HG03439 (cell line): ENCODE measurements around the gene HSF5.

ENCODE experiments used
- ATAC-seq: cut with Tn5 transposase; IDR thresholded peaks from one replicate; pipeline ENCODE4 v1.9.1; 2021; ENCODE audit warnings: mild to moderate bottlenecking, moderate library complexity; ENCODE audit not compliant: unreplicated experiment

The HSF5 gene, protein sequence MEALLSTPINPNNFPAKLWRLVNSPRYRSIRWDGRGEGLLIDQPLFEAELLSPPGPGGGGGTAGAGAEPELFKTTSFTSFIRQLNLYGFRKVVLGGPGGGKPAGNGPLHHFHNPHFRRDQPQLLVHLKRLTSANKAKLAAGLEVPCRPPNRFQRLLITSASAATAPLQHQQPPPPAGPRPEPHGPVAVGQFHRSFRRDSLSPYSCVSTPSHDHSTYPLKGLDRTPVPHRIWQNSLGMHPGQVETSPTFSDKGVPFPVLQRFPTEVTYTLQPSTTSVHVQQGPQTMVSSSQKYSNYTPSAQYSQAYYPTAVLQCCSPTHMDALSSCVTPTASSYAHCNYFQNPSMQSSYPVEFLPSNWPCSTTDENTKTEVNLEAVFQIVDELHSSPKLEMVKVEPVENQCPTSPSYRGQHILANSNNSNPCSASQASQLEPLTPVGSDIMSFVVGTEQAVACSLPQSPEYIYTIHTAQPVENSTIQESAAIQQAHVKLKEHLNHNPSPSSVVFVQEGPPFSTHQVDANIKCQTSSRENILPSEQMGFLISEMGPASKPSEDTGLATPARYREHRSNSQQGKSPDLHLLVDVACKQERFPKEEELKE

DNA sequence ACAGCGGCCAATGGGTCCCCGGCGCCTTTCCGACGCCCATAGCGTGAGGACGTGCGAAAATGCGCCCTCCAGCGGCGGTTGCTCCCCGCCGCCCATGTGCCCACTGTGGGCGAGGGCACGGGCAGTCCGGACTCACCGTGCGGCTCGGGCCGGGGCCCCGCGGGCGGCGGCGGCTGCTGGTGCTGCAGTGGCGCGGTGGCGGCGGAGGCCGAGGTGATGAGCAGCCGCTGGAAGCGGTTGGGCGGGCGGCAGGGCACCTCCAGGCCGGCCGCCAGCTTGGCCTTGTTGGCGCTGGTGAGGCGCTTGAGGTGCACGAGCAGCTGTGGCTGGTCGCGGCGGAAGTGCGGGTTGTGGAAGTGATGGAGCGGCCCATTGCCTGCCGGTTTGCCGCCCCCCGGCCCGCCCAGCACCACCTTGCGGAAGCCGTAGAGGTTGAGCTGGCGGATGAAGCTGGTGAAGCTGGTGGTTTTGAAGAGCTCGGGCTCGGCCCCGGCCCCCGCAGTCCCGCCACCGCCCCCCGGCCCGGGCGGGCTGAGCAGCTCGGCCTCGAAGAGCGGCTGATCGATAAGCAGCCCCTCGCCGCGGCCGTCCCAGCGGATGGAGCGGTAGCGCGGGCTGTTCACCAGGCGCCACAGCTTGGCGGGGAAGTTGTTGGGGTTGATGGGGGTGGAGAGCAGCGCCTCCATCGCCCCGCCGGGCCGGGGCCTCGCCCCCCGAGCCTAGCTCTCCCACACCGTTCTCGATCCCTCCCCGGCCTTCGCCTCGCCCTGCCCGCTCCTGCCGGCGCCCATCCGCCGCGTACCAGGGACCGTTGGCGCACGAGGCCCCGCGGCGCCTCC lies at the start of gene HSF5:
TSS of gene HSF5 (minus strand) at position 820 of the 839 bp plus-strand sequence. CDS start at position 686, 134 bp downstream.
- ATAC-seq, result no peak

GRCh38 chr17:58537266-58537665 lies 49.1 kb upstream of the HSF5 start:
- ATAC-seq, result no peak

- ATAC-seq, result no peak
Measured at GRCh38 chr17:58536542-58536941, 48.3 kb upstream of the HSF5 start.

- ATAC-seq, result no peak
Measured at GRCh38 chr17:58535431-58535830, 47.2 kb upstream of the HSF5 start.

DNA sequence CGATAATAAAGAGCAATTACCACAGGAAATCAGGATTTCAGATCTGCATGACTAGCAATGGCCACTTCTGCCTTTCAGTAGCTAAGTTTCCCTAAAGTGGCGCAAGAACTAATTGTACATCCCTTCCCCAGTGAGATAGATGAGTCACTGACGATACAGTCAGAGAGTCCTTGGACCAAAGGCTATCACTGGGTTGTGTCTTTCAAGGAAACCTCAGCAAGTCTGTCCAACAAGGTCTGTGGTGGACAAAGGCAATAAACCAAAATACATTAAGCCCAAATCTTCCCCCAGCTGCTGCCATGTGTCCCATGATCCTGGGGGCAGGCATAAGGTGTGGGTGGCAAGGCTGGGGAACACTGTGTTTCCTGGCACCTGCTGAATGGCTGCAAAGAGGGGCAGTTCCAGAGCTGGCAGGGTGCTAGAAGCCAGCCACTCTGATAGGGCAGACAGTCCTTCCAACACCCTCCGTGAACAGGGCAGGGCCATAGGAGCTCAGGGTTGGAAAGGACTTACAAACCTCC lies 46.8 kb upstream of the HSF5 start:
- no peak for ATAC-seq

- ATAC-seq, result no peak
Measured at GRCh38 chr17:58534331-58534730, 46.1 kb upstream of the HSF5 start.

GRCh38 chr17:58533616-58534188 lies 45.5 kb upstream of the HSF5 start:
- ATAC-seq, result no peak

GRCh38 chr17:58532555-58532951 lies 44.3 kb upstream of the HSF5 start:
- no peak for ATAC-seq

- ATAC-seq, result no peak
Measured at GRCh38 chr17:58531661-58532554, 43.7 kb upstream of the HSF5 start.

- no peak for ATAC-seq
Measured at GRCh38 chr17:58531122-58531521, 42.9 kb upstream of the HSF5 start.

DNA sequence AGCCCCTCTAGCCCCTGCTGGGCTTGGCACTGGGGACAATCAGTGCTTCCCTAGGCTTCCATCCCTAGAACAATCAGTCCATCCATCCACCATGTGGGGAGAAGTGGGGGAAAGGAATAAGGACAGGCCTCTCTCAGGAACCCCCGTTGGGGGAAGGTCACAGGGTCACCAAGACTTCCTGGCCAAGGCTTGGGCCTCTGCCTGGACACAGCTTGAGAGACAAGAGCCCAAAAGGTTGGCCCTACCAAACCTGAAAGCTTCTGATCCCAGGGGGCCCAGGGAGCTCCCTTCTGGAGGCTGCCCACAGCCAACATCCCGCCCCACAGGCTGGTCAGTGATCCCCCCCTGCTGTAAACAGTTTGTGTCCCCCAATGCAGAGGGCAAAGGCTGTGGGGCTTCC lies 42.4 kb upstream of the HSF5 start:
- no peak for ATAC-seq

GRCh38 chr17:58529275-58529674 lies 41.1 kb upstream of the HSF5 start:
- ATAC-seq, result no peak

GRCh38 chr17:58528443-58528842 lies 40.2 kb upstream of the HSF5 start:
- no peak for ATAC-seq

- ATAC-seq, result no peak
Measured at GRCh38 chr17:58527949-58528348, 39.7 kb upstream of the HSF5 start.

DNA sequence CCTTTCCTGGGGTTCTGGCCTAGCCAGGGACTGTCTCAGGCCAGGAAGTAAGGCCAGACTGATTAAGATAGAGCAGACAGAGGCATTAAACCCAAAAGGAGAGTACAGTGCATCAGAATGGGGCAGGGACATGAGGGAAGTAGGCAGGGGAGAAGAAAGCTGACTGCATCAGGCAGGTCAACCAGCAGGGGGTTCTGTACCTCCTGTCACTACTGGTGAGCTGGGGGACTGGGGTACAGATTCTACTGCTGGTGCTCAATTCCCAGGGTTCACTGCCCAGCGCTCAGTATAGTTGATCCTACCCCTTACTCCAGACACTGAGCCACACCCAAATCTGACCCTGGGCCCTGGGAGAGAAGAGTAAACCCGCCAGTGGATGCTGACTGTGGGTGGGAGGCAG lies 39.1 kb upstream of the HSF5 start:
- ATAC-seq, result no peak

DNA sequence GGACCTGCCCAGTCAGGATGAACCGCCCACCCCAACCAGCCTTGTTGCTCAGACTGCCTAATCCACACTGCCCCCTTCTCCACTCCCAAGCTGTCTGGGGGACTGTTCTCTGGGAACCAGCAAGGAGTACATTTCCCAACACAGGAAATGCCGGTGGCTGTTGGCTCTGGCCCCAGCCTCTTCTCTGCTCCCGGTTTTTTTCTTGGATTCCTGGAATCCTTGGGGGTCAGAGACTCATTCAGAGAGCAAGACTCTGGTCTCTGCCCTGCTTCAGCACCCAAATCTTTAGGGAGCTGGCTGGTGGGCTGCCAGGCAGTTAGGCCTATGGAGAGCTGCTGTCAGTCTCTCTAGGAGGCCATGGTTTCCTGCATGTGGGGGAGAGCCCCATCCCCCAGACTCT lies 37.0 kb upstream of the HSF5 start:
- ATAC-seq, result no peak

GRCh38 chr17:58521680-58522079 lies 33.5 kb upstream of the HSF5 start:
- no peak for ATAC-seq

DNA sequence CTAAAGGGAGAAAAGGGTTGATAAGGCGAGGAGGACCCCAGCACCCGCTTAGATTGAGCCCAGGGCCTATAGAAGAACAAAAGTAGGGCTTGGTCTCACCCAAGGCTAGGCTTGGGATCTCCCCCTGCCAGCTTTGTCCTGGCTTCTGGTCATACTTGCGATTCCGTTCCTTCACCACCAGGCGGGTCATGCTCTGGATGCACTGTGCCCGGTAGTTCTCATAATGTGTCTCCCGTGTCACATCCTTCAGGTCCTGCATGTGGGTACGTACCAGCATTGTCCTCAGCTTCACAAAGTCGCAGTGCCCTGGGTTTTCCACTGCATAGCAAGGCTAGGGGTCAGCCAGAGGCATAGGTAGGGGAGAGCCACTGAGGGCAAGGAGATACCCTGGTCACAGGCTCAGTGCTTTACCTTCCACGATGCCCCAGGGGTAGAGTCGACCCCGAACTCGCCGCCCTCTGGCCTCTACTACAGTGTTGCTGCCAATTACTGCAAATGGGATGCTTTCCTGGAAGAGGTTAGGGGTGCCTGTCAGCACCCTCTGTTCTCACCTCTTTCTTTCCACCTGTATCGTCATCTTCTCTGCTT lies 32.7 kb upstream of the HSF5 start:
- ATAC-seq, result no peak

GRCh38 chr17:58517928-58518609 lies 29.9 kb upstream of the HSF5 start:
- peak; percentile 80 for ATAC-seq
